Tongue (tissue), 2 donors: ENCODE data around the gene ASPRV1. TPM values are rescaled to one million over a fixed set of nuclear protein-coding genes. Genes with fewer than 3 reads are reported as not detected.

Experiments
- DNase-seq: peaks from one replicate; pipeline ENCODE4 v3.0.0-alpha.2; 2015
- total RNA-seq: library from RNA; depleted of rRNA; stranded (reverse); fragments of >200 nt; gene quantifications from one replicate; pipeline ENCODE4 v1.2.3, GENCODE V29; 2014

Gene ASPRV1
- total RNA-seq, 1 donor from 2014 or later, result 0.62 TPM

DNA sequence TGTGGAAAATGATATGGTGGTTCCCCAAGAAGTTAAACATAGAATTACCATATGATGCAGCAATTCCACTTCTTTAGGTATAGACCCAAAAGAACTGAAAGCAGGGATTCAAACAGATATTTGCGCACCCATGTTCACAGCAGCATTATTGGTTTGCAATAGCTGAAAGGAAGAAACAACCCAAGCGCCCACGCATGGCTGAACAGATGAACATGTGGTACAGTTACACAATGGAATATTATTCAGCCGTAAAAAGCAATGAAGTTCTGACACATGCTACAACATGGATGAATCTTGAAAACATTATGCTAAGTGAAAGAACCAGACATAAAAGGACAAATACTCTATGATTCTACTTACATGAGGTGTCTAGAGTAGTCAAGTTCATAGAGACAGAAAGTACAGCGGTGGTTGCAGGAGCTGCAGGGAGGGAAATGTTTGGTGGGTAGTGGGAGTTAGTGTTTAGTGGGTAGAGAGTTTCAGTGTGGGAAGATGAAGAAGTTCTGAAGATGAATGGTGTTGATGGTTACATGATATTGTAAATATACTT lies 26.7 kb upstream of the ASPRV1 start:
- no peak for DNase-seq

- DNase-seq, result no peak
Observed at GRCh38 chr2:69986691-69987090, 25.3 kb upstream of the ASPRV1 start.

GRCh38 chr2:69985688-69986087 lies 24.3 kb upstream of the ASPRV1 start:
- DNase-seq, result no peak

DNA sequence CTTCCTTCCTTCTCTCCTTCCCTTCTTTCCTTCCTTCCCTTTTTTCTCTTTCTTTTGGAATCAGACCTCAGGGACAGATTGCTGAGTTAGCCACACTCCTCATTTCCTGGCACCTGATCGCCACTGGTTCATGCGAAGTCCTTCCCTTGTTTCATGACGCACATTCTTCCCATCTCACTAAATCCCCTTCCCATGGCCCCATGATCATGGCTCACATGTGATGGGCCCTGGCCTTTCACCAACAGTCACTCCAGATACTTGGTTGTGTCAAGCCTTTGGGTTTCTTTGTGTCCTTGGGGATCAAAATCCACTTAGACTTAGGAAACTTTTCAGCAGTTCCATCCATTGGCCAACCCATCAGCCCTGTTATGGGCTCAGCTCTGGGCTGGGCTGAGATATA lies 23.8 kb upstream of the ASPRV1 start:
- DNase-seq, result no peak

- DNase-seq, result no peak
Observed at GRCh38 chr2:69983392-69983966, 22.0 kb upstream of the ASPRV1 start.

DNA sequence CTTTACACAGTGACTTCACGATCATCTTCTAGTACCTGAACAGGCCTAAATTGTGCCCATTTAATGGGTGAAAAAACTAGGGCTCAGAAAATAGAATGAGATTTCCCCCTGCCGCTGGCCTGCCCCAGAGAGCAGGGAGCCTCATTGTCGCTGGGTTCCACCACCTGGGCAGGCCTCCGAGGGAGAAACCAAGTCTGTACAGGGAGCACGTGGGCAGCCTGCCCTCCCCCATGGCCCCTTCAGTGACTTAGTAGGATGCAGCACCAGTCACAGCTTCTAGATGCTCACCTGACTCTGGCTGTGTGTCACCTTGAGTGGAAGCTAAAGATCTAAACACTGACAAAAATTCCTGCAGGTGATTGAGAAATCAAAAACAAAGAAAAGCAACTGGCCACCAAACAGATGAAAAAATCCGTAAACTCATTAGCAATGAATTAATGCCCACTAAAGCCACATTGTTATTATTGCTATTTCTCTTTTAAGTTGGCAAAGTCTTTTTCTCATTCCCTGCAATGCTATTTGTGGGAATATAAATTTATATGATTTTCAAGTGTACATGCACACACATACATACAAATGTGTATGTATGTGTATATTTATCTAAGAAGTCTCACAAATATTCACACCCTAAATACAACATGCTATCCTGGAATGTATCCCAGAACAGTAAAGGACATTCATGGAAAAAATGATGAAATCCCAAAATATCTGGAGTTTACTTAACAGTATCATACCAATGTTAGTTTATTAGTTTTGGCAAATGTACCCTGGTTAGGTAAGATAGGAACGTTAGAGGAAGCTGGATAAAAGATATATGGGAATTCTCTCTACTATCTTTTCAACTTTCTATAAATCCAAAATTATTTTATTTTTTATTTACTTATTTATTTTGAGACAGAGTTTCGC lies 18.7 kb upstream of the ASPRV1 start:
- peak; percentile 10 for DNase-seq

- DNase-seq, result no peak
Observed at GRCh38 chr2:69977906-69978482, 16.6 kb upstream of the ASPRV1 start.

GRCh38 chr2:69977186-69977585 lies 15.8 kb upstream of the ASPRV1 start:
- no peak for DNase-seq

- DNase-seq, result no peak
Observed at GRCh38 chr2:69975853-69976462, 14.5 kb upstream of the ASPRV1 start.

GRCh38 chr2:69975136-69975852 lies 13.9 kb upstream of the ASPRV1 start:
- DNase-seq, result no peak

DNA sequence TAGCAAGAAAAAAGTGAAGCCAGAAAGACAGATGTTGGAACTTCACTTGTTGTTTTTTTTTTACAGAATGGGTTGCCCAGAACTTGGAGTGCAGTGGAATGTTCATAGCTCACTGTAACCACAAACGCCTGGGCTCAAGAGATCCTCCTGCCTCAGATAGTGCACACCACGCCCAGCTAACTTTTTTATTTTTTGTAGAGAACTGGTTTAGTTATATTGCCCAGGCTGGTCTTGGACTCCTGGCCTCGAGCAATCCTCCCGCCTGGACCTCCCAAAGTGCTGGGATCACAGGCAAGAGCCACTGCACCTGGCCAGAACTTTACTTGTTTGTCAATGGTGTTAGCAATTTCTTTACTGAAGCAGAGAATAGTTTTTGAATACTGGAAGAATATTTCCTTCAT lies 11.9 kb upstream of the ASPRV1 start:
- DNase-seq, result peak; percentile 10

DNA sequence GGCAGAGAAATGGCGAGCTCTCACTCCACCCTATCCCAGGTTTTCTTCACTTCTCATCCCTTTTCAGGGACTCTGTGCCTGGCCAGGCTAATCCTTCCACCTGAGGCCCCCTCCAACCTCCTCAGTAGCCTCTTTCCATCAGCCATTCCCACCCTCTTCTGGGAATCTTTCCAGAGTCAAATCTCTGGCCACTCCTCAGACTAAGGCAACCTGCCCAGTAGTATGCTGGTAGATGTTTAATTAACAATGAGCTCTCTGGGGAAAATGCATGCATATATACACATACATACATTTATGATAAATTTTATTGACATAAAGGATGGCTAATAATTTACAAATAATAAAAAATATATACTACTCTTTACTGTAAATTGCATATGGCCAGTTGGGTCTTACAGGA lies 11.4 kb upstream of the ASPRV1 start:
- no peak for DNase-seq

DNA sequence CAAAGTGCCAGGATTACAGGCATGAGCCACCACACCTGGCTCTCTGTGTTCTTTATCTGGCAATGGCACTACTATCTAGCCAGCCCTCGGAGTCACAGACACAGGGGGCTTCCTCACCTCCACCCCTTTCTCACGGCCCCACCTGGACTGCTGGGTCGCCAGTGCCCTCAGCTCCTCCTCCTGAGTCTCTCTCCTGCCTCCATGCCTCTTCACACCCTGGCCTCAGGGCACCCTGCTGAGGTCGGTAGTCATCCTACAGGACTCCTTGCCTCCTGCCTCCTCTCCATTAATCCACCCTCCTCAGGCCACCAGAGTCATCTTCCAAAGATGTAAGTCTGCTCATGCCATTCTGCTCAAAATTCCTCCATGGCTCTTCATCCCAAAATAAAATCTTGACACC lies 8.6 kb upstream of the ASPRV1 start:
- DNase-seq, result no peak

DNA sequence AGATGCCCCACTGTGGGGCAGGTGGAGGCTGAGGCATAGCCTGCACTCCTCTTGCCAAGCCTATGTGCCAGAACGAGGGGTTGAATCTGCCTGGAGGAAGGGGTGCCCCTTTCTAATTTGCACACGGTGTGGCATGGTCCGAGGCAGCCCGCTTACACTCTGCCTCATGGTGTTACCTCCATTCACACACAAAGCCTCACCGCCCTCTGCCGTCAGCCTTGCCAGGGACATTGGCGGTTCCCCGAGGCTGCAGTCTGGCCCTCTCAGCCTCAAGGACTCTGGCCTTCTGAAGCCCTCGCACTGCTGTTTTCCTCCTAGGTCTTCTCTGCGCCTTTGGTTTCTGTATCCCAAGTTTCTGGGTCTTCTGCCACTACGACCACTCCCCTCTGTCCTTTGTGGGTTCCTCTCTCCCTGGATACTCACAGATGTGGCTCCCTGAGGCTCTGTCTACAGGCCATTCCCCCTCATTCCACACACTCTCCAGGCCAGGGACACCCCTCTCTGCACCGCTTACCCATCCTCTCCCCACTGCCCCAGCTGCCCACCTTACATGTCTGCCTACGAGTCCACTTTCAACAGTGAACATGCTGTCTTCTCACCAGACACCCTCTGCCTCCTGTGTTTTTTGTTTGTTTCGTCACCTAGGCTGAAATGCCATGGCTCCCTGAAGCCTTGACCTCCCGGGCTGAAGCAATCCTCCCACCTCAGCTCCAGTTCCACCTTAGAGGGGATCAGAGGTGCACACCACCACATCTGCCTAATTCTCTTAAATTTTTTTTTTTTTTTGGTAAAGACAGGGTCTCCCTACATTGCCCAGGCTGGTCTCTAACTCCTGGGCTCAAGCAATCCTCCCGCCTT lies 7.9 kb upstream of the ASPRV1 start:
- DNase-seq, result no peak

- no peak for DNase-seq
Observed at GRCh38 chr2:69968609-69969008, 7.2 kb upstream of the ASPRV1 start.

- DNase-seq, result no peak
Observed at GRCh38 chr2:69966496-69966895, 5.1 kb upstream of the ASPRV1 start.

DNA sequence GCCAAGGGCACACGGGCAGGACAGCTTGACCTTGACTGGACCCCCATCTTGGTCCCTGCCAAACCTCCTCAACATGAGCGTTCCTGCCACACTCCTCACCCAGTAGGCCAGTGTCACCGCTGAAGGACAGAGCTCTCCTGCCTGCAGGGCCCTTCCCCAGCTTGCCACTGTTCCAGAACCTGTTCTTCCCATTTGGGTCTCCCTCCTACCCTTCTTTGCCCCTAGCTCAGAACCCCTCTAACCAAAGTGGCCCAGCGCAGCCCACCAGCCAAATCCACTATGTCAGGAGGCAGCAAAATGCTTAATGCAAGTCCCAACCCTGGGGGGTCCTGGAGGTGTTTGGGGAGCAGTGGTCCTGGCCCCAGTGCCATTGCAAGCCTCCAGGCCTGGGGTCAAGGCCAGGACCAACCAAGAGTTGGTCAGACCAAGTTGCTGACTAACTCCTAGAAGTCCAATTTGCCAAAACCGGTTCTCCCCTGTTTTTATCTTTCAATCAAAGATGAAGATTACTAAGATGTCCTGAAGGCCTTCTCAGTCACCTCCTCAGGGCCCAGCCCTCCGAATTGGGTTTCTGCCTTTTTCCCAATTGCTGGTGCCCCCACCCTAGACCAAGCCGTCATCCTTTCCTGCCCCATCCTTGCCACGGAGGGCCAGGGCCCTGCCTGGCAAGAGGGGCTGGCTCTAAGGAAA lies 4.5 kb upstream of the ASPRV1 start:
- no peak for DNase-seq

DNA sequence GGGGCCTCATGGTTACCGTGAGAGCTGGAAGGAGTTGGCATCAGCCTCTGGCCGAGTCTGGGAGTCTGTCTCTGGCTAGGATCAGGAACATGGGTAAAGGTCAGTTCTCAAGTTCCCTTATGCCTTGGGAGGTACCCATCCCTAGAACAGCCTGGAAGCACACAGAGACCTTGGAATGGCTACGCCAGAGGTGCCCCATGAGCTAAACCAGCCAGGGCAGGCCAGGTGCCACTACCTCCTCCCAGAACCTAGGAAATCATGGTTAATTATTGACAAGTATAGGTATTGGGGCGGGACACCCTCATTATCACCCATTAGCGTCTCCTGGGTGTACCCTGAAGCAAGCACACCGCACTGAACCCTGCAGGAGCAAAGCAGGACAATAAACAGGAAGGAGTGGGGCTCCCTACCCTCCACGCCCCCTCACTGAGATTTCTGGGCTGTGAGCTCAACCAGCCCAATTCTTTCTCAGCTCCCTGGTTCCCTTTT lies 3.0 kb upstream of the ASPRV1 start:
- no peak for DNase-seq

- no peak for DNase-seq
Observed at GRCh38 chr2:69962986-69963730, 1.7 kb upstream of the ASPRV1 start.

- no peak for DNase-seq
Observed at GRCh38 chr2:69960821-69961220, 610 bp downstream of the ASPRV1 start.
